Trophoblast cell (in vitro differentiated cells and primary cell): ENCODE results near the gene ZNF25.

ENCODE experiments used
- DNase-seq, 2 donors: peaks; one replicate each; pipeline ENCODE4 v3.0.0-alpha.2; 2016
- H2AFZ ChIP-seq: 2 replicates; pipeline ENCODE4 v1.6.1; 2013; ENCODE audit warnings: low read length, moderate library complexity, mild to moderate bottlenecking; ENCODE audit not compliant: insufficient read depth, poor library complexity
- H2AK5ac ChIP-seq: 2 replicates; pipeline ENCODE4 v1.6.1; 2013; ENCODE audit warnings: mild to moderate bottlenecking, low read length
- H2BK120ac ChIP-seq: 2 replicates; pipeline ENCODE4 v1.6.1; 2013; ENCODE audit warnings: low read length, mild to moderate bottlenecking, moderate library complexity; ENCODE audit not compliant: insufficient read depth, poor library complexity
- H2BK12ac ChIP-seq: 2 replicates; pipeline ENCODE4 v1.6.1; 2013; ENCODE audit warnings: mild to moderate bottlenecking, low read length, moderate library complexity
- H2BK5ac ChIP-seq: 2 replicates; pipeline ENCODE4 v1.6.1; 2013; ENCODE audit warnings: low read length, low read depth, moderate library complexity, mild to moderate bottlenecking; ENCODE audit not compliant: poor library complexity
- H3K14ac ChIP-seq: 2 replicates; pipeline ENCODE4 v1.6.1; 2013; ENCODE audit warnings: mild to moderate bottlenecking, low read length
- H3K18ac ChIP-seq: 2 replicates; pipeline ENCODE4 v1.6.1; 2013; ENCODE audit warnings: mild to moderate bottlenecking, low read length
- H3K23ac ChIP-seq: 2 replicates; pipeline ENCODE4 v1.6.1; 2013; ENCODE audit warnings: low read length
- H3K27ac ChIP-seq: 2 replicates; pipeline ENCODE4 v1.5.1; 2013; ENCODE audit warnings: low read depth, mild to moderate bottlenecking, inconsistent platforms, low read length, moderate library complexity
- H3K27me3 ChIP-seq: 2 replicates; pipeline ENCODE4 v1.6.1; 2013; ENCODE audit warnings: inconsistent platforms, mild to moderate bottlenecking, low read length, moderate library complexity; ENCODE audit not compliant: insufficient read depth
- H3K36me3 ChIP-seq, 2 experiments: 1 replicate in 1 of 2; 2 replicates in 1 of 2; pipeline ENCODE4 v1.6.1; 2013; ENCODE audit warnings: low read length in 2 of 2, mild to moderate bottlenecking in 2 of 2, moderate library complexity in 1 of 2; ENCODE audit not compliant: insufficient read depth in 2 of 2, control insufficient read depth in 1 of 2
- H3K4ac ChIP-seq: 2 replicates; pipeline ENCODE4 v1.6.1; 2013; ENCODE audit warnings: low read depth, mild to moderate bottlenecking, low read length, moderate library complexity
- H3K4me1 ChIP-seq, 2 experiments: 1 replicate in 1 of 2; 2 replicates in 1 of 2; pipeline ENCODE4 v1.6.1; 2013; ENCODE audit warnings: low read length in 2 of 2, mild to moderate bottlenecking in 2 of 2, moderate library complexity in 1 of 2; ENCODE audit not compliant: insufficient read depth in 2 of 2, control insufficient read depth in 1 of 2
- H3K4me2 ChIP-seq: 2 replicates; pipeline ENCODE4 v1.6.1; 2013; ENCODE audit warnings: inconsistent platforms, mild to moderate bottlenecking, low read length, moderate library complexity
- H3K4me3 ChIP-seq: 2 replicates; pipeline ENCODE4 v1.5.1; 2013; ENCODE audit warnings: mild to moderate bottlenecking, low read depth, low read length, inconsistent platforms
- H3K79me1 ChIP-seq: one replicate; pipeline ENCODE4 v1.6.1; 2013; ENCODE audit warnings: low read length
- H3K79me2 ChIP-seq: 2 replicates; pipeline ENCODE4 v1.6.1; 2013; ENCODE audit warnings: low read length, mild to moderate bottlenecking; ENCODE audit not compliant: control insufficient read depth, insufficient read depth, poor library complexity
- H3K9ac ChIP-seq: 2 replicates; pipeline ENCODE4 v1.6.1; 2013; ENCODE audit warnings: mild to moderate bottlenecking, low read length
- H3K9me3 ChIP-seq: 2 replicates; pipeline ENCODE4 v1.6.1; 2013; ENCODE audit warnings: low read depth, mild to moderate bottlenecking, control low read depth, inconsistent platforms, low read length; ENCODE audit not compliant: insufficient read depth
- H4K12ac ChIP-seq: 2 replicates; pipeline ENCODE4 v1.6.1; 2013; ENCODE audit warnings: low read depth, mild to moderate bottlenecking, low read length, moderate library complexity
- H4K8ac ChIP-seq: 2 replicates; pipeline ENCODE4 v1.6.1; 2013; ENCODE audit warnings: low read depth, mild to moderate bottlenecking, low read length, moderate library complexity
- H4K91ac ChIP-seq: one replicate; pipeline ENCODE4 v1.6.1; 2013; ENCODE audit warnings: low read depth, mild to moderate bottlenecking, low read length, moderate library complexity
- WGBS: extraction: QIAGEN DNeasy Blood & Tissue Kit; methylation state at CpG from one replicate; pipeline ENCODE4 v1.1.7; 2013; ENCODE audit warnings: missing lambda C conversion rate; ENCODE audit not compliant: insufficient read length, insufficient coverage; ENCODE audit errors: extremely low coverage; 5-methylcytosine and 5-hydroxymethylcytosine counted together

The ZNF25 gene

DNA sequence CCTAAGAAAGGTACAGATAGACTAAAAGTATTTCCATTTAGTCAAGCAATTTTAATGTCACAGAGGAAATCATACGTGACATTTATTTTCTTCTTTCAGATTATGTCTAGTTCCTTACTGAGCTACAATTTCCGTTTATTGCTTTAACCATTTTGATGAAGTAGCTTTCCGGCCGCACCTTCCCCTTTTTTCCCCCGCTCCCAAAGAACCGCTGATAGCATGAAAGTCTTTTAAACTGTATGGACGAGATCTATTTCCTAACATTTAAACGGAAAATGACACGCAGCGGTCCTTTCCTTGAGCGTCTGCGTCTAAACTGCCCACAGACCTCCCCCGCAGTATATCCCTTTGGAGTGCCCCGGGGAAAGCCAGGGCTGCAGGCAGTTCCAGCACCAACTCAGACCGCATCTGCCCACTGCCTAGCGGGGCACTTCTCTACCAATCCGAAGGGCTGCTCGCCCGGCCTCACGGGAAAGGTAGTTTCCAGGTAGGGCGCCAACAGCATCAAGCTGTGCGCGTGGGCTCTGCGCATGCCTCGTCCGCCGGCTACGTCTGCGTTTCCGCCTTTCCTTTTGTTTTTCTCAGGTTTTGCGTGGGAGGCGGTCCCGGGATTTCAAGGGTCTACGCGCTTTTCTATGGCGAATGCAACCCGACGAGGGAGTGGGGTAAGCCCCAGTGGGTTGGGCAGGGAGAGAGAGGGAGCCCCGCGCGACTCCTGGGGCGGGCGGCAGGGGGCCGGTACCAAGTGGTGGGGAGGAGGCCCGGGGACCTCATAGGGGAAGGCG is 33.9 kb upstream of the ZNF25 start, which contains the start of gene ZNF33A:
Gene ZNF33A, plus strand, starts transcription at position 557 of the 785 bp plus-strand sequence. CDS start 1,667 bp downstream, outside the sequence.
- H3K4me3 ChIP-seq, result peak within 1 kb of the TSS; percentile 79
- H3K27ac ChIP-seq, result peak within 1 kb of the TSS; percentile 89
- no peak within 1 kb of the TSS for H2BK120ac ChIP-seq
- H3K36me3 ChIP-seq, result peaks cover 5 to 9% of the 10 kb centered on the region in 2 experiments
- H4K91ac ChIP-seq, result peak within 1 kb of the TSS; percentile 31
- no peaks in the 10 kb centered on the region for H3K4me1 ChIP-seq
- DNase-seq, result peak; percentile 96 to 97
- H3K23ac ChIP-seq, result no peak within 1 kb of the TSS
- no peak within 1 kb of the TSS for H2AK5ac ChIP-seq
- H2BK5ac ChIP-seq, result peak within 1 kb of the TSS; percentile 52
- no peaks in the 10 kb centered on the region for H3K79me2 ChIP-seq
- H3K14ac ChIP-seq, result peak within 1 kb of the TSS; percentile 62
- peak within 1 kb of the TSS; percentile 90 for H3K4me2 ChIP-seq
- H4K8ac ChIP-seq, result peak within 1 kb of the TSS; percentile 87
- peaks cover 4% of the 10 kb centered on the region for H3K9me3 ChIP-seq
- peak within 1 kb of the TSS; percentile 66 for H2AFZ ChIP-seq
- H3K27me3 ChIP-seq, result no peaks in the 10 kb centered on the region
- peaks cover 3% of the 10 kb centered on the region for H3K79me1 ChIP-seq
- H3K18ac ChIP-seq, result peak within 1 kb of the TSS; percentile 74
- H2BK12ac ChIP-seq, result no peak within 1 kb of the TSS
- peak within 1 kb of the TSS; percentile 82 for H3K9ac ChIP-seq
- H3K4ac ChIP-seq, result no peak within 1 kb of the TSS
- H4K12ac ChIP-seq, result no peak within 1 kb of the TSS
- WGBS, result no CpG with 5 or more reads among the region's 46 CpGs

DNA sequence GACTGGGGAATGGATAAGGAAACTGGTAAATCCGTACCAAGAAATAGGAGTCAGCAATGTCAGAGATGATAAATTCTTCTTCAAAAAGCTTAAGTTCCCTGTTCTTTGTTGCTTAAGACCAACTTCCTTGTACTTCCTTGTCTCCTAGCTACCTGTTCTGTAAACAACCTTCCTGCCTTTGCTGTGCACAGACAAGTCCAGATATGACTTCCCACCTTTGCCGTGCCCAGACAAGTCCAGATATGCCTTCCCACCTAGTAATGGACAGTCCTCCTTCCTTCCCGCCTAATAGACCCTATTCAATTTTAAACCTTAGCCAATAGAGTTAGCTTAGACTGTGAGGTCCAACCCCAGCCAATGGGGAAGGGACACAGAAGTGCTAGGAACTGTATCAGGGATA is 31.5 kb upstream of the ZNF25 start:
- Histone ChIP-seq H3K79me2 (no peaks in the 10 kb centered on the region), H2AK5ac (no peak overlapping the region), H3K4me2 (no peak overlapping the region), H4K12ac (no peak overlapping the region), H3K14ac (no peak overlapping the region), H2BK5ac (no peak overlapping the region), H3K23ac (no peak overlapping the region), H3K4me3 (no peak overlapping the region), H2BK120ac (no peak overlapping the region), H2BK12ac (no peak overlapping the region), H3K27me3 (no peaks in the 10 kb centered on the region), H4K8ac (no peak overlapping the region), H4K91ac (no peak overlapping the region), H3K79me1 (peaks cover 3% of the 10 kb centered on the region), H3K18ac (no peak overlapping the region), H3K36me3 (peaks cover 0 to under 1% of the 10 kb centered on the region in 2 experiments), H2AFZ (no peak overlapping the region), H3K9ac (no peak overlapping the region), H3K4me1 (no peaks in the 10 kb centered on the region), H3K9me3 (peaks cover 4% of the 10 kb centered on the region), H3K4ac (no peak overlapping the region), H3K27ac (no peak overlapping the region)
- peak; percentile 35 for DNase-seq
- no CpG with 5 or more reads among the region's 3 CpGs for WGBS

DNA sequence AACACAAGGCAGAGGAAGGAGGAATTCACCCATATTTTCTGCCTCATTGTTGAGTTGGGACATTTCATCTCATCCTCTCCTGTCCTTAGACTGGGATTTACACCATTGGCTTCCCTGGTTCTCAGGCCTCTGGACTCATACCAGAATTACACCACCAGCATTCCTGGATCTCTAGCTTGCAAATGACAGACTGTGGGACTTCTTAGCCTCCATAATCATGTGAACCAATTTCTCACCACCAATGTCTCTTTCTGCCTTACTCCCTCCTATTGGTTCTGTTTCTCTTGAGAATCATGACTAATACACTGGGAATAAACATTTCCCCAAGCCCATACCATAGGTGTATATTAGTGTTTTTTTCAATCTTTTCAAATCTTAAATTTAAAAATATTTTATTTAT is 31.1 kb upstream of the ZNF25 start:
- Histone ChIP-seq H3K4ac (no peak overlapping the region), H2BK5ac (no peak overlapping the region), H4K8ac (no peak overlapping the region), H2BK12ac (no peak overlapping the region), H3K79me1 (peaks cover 3% of the 10 kb centered on the region), H3K4me1 (no peaks in the 10 kb centered on the region), H3K36me3 (no peaks in the 10 kb centered on the region), H3K23ac (no peak overlapping the region), H3K4me2 (no peak overlapping the region), H4K12ac (no peak overlapping the region), H3K9me3 (peaks cover 4% of the 10 kb centered on the region), H2BK120ac (no peak overlapping the region), H3K79me2 (no peaks in the 10 kb centered on the region), H3K18ac (no peak overlapping the region), H3K4me3 (no peak overlapping the region), H3K14ac (no peak overlapping the region), H3K27ac (no peak overlapping the region), H2AK5ac (no peak overlapping the region), H2AFZ (no peak overlapping the region), H4K91ac (no peak overlapping the region), H3K9ac (no peak overlapping the region), H3K27me3 (no peaks in the 10 kb centered on the region)
- DNase-seq, result peak; percentile 35 to 53

GRCh38 chr10:38003588-38003987 is 27.1 kb upstream of the ZNF25 start:
- Histone ChIP-seq H2BK5ac (no peak overlapping the region), H3K79me2 (no peaks in the 10 kb centered on the region), H3K4me2 (no peak overlapping the region), H3K79me1 (no peaks in the 10 kb centered on the region), H3K9me3 (peaks cover 4% of the 10 kb centered on the region), H2AFZ (no peak overlapping the region), H3K36me3 (no peaks in the 10 kb centered on the region), H3K14ac (no peak overlapping the region), H3K9ac (no peak overlapping the region), H2BK12ac (no peak overlapping the region), H3K4me3 (no peak overlapping the region), H4K12ac (no peak overlapping the region), H3K4me1 (no peaks in the 10 kb centered on the region), H3K4ac (no peak overlapping the region), H2AK5ac (no peak overlapping the region), H3K23ac (no peak overlapping the region), H3K18ac (no peak overlapping the region), H3K27me3 (no peaks in the 10 kb centered on the region), H2BK120ac (no peak overlapping the region), H4K91ac (no peak overlapping the region), H4K8ac (no peak overlapping the region), H3K27ac (no peak overlapping the region)
- no CpG with 5 or more reads among the region's 1 CpG for WGBS
- no peak for DNase-seq
